ENCODE data around the gene NANOS3.

The NANOS3 gene

DNA sequence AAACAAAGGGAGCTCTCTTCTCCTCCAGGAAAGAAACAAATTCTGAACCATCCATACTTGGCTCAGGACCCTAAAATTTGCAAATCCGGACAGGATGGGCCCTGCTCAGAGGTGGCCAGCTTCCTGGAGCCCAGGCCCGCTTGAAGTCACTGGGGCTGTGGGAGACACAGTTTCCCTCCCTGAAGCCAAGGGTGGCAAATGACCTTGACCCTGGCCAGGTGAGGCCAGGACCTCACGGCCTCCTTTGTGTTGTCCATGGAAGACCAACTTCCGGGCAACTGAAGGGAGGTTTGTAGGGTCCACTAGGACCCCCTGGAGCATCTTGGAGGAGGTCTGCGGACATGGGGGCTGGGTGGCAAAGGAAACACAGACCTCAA is 5.5 kb downstream of the NANOS3 start:
- DNase-seq (ENCODE audit: low read depth, low spot score): no peak
- H3K27ac ChIP-seq: no peak overlapping the region

DNA sequence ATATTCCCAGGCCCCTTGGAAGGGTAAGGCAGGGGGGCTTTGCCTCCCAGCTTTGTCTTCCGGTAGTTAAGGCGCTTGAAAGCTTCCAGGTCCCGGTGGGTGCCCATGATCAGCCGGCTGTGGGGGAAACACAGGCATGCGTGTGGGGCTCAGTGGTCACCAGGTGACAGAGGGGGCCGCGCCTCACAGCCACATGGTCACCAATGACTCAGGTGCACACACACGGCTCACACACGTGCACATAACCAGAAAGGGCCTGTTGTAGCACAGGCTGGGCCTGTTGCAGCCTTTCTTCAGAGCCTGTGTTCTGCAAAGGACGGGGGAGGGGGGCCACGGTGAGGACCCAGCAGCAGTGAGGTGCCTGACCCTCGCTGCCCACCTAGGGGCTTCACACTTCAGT is 5.9 kb downstream of the NANOS3 start:
- no peak overlapping the region for H3K27ac ChIP-seq
- no peak for DNase-seq (ENCODE audit: low read depth, low spot score)

DNA sequence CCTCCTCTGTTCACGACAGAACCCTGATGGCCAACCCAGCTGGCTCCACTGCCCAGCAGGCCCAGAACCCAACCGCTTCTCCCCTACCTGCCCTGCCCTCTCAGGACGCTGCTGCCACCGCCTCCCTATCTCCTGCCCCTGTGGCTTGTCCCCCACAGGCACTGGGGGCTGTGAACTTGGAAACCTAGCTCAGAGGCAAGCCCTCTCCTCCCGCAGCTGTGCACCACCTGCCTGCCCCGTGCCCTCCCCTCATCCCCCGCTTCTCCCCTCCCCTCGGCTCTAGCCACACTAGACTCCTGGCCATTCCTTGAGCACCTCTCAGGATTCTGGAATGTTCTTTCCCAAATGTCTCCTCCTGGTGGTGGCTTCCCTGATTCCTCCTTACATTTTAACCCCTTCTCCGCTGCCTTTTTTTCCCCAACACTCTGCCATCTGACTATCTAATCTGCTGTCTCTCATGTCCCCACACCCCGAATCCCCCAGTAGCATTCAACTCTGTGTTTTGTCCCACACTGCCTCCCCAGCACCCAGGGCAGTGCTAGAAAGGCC is 6.7 kb downstream of the NANOS3 start:
- DNase-seq (ENCODE audit: low read depth, low spot score): no peak
- H3K27ac ChIP-seq: no peak overlapping the region

DNA sequence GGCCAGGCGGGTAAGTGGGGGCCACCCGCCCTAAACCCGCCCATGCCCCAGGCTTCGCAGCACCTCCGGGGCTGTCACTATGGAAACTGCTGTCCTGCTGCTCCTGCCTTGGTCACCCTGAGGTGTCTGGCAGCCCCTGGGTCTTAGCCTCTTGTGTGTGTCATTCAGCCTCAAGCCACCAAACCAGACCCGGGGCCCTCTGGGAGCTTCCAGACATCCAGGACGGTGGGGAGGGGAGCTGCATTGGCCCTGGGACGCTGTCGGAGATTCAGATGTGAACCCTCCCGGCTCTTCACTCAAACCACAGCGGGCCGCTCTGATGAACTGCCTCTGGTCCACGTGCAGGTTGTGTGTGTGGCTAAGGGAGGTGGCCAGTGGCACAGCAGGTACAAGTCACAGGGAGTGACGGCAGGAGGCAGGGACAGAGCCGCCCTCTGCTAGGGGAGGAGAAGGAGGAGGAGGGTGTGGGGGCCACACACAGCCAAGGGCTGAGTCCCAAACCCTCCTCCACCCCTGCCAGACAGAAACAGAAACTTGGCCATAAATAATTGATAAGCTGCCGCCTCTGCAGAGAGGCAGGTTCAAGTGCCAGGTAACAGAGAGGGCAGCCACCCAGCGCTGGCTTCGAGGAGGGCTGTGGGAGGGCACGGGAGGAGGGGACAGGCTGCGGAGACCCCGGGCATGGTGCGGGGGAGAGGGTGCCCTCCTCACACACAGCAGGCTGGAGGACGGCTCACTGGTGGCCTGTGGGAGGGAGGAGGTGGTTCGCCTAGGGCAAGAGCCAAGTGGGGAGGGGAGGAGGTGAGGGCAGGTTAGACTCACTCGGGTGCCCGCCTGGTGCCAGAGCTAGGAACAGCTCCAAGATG is 8.0 kb downstream of the NANOS3 start:
- DNase-seq (ENCODE audit: low read depth, low spot score): no peak
- no peak overlapping the region for H3K27ac ChIP-seq

- no peak overlapping the region for H3K27ac ChIP-seq
Observed at GRCh38 chr19:13885826-13886365, 9.0 kb downstream of the NANOS3 start.

DNA sequence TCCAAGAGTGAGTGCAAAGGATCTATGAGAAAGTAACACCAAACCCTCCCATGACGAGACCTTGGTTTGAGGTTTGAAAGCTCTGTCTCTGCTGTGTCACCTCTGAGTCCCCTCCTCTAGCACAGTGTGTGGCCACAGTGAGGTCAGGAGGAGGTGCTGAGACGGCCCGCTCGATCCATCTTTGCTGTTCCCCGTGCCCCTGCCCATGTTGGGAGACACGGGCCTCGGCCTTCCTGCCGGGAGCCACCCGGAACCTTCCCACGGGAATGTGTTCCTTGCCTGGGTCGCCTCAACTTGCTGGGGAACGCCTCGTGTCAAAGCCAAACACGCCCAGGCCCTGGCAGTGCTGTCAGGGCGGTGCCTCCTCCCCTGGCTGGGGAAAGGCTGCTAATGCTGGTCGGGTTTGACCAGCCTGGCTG is 10.1 kb downstream of the NANOS3 start:
- H3K27ac ChIP-seq: peak overlapping the region; percentile 20
- no peak for DNase-seq (ENCODE audit: low read depth, low spot score)

More at GRCh38 chr19:13885826-13886365, 9.0 kb downstream of the NANOS3 start:
- no peak for DNase-seq (ENCODE audit: low read depth, low spot score)

GRCh38 chr19:13887517-13887916 is 10.6 kb downstream of the NANOS3 start:
- DNase-seq (ENCODE audit: low read depth, low spot score): no peak

GRCh38 chr19:13888281-13888680 is 11.3 kb downstream of the NANOS3 start:
- no peak for DNase-seq (ENCODE audit: low read depth, low spot score)
- H3K27ac ChIP-seq: no peak overlapping the region

More at GRCh38 chr19:13887517-13887916, 10.6 kb downstream of the NANOS3 start:
- peak overlapping the region; percentile 20 for H3K27ac ChIP-seq

- DNase-seq (ENCODE audit: low read depth, low spot score): no peak
- H3K27ac ChIP-seq: no peak overlapping the region
Observed at GRCh38 chr19:13890136-13890535, 13.2 kb downstream of the NANOS3 start.

GRCh38 chr19:13892870-13893269 is 15.9 kb downstream of the NANOS3 start:
- H3K27ac ChIP-seq: no peak overlapping the region
- DNase-seq (ENCODE audit: low read depth, low spot score): no peak

GRCh38 chr19:13894552-13894951 is 17.6 kb downstream of the NANOS3 start:
- H3K27ac ChIP-seq: no peak overlapping the region

GRCh38 chr19:13896227-13896626 is 19.3 kb downstream of the NANOS3 start:
- H3K27ac ChIP-seq: no peak overlapping the region
- no peak for DNase-seq (ENCODE audit: low read depth, low spot score)

More at GRCh38 chr19:13894552-13894951, 17.6 kb downstream of the NANOS3 start:
- no peak for DNase-seq (ENCODE audit: low read depth, low spot score)

GRCh38 chr19:13899393-13899792 is 22.5 kb downstream of the NANOS3 start:
- no peak overlapping the region for H3K27ac ChIP-seq
- no peak for DNase-seq (ENCODE audit: low read depth, low spot score)

DNA sequence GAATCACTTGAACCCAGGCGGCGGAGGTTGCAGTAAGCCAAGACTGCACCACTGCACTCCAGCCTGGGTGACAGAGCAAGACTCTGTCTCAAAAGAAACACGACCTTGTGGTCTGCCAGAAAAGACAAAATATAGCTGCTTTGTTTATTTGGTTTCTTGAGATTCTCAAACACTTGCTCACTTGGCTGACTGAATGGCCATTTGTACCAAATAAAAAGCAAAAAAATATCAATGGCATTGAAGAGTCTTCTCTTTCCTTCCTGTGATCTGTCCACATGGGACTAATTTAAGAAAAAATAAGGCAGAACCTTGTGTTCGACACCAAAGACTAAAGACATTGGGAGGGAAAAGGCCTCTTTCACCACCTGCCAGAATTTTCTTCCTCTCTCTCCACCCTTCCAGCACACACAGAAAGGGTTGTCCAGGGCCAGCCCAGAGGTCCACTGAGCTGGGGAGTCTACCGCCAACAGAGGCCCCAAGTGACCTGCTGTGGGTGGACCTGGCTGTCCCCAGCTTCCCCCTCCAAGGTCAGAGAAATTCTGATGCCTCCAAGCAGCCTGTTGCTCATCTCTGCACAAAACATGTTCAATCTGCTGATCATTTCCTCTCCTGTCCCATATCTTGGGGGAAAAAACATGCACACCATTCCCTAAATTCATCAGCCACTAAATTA is 23.1 kb downstream of the NANOS3 start:
- no peak overlapping the region for H3K27ac ChIP-seq
- DNase-seq (ENCODE audit: low read depth, low spot score): no peak

GRCh38 chr19:13902993-13903555 is 26.1 kb downstream of the NANOS3 start:
- H3K27ac ChIP-seq: no peak overlapping the region
- DNase-seq (ENCODE audit: low read depth, low spot score): no peak

DNA sequence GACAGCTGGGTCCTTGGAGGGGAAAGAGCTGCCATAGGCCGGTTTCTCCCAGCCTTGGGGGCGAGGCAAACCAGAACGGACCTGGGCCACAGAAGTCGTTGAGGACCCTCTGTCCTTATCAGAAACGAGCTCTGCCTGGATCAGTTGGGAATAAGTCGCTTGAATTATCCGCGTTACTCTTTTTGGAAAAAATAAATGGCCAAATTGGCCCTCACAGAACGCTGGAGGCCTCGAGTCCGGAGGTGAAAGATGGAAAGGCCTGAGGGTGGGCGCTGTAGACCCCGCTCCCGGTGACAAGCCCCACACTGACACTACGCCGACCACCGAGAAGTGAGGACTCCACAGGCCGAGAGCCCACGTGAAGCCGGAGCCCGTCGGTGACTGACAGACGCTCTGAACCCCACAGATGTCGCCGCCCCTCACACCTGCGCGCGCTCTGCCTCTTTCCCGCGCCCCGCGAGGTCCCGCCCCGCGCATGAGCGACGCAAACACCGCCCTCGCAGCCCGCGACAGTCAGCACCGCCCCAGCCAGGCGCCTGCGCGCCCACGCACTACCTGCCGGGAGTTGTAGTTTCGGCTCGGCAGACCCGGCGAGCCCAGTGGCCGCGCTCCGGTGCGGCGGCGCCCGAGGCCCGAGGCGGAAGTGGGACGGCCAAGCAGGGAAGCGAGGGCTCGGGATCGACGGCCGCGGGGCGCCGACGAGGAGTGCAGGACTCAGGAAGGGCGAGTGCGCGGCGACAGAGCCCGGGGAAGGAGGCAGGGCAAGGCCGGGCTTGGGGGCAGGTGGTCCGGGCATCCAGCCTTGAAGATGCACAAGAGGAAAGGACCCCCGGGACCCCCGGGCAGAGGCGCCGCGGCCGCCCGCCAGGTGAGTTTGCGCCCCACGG is 28.9 kb downstream of the NANOS3 start, which contains the start of the genes BRME1 and CC2D1A:
Gene BRME1, minus strand, starts transcription at position 484 of the 887 bp plus-strand sequence. CDS start 1,225 bp downstream, outside the sequence.
Gene CC2D1A, plus strand, starts transcription at position 568 of the 887 bp plus-strand sequence. Its CDS starts 241 bp downstream, at position 809.
- peak within 1 kb of the TSS; percentile 72 for H3K27ac ChIP-seq
- peak; percentile 45 for DNase-seq (ENCODE audit: low read depth, low spot score)

DNA sequence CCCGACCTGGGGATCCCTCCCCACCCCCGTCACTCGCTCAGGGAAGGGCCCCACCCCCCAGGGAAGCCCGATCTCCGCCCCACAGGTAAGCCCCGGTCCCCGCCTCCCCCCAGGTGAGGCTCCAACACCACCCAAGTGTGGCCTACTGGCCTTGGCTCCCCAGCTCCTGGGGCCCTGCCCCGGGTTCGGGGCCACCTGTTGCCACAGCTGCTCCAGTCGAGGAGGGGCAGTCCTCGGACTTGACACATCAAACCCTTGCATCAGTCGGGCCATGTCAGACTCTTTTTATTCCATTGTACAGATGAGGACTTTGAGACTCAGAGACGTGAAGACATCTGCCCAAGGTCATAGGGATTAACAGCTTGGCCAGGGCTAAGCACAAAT is 29.6 kb downstream of the NANOS3 start:
- peak overlapping the region; percentile 72 for H3K27ac ChIP-seq
- no peak for DNase-seq (ENCODE audit: low read depth, low spot score)

GRCh38 chr19:13906910-13907309 is 30.0 kb downstream of the NANOS3 start:
- no peak for DNase-seq (ENCODE audit: low read depth, low spot score)
- peak overlapping the region; percentile 72 for H3K27ac ChIP-seq

GRCh38 chr19:13908674-13909073 is 31.7 kb downstream of the NANOS3 start:
- H3K27ac ChIP-seq: no peak overlapping the region
- DNase-seq (ENCODE audit: low read depth, low spot score): no peak
